Measurements from ENCODE around the gene S100A7. TPM values are rescaled to one million over a fixed set of nuclear protein-coding genes. Genes with fewer than 3 reads are reported as not detected.
A peak's percentile ranks its signal among the peaks of the same experiment; 100 is the strongest.

S100A7 gene
- total and polyA plus RNA-seq, 2 of the 8 experiments (the other 6 are each of a cell fraction or from before 2014, with no cell fraction given) = not detected

GRCh38 chr1:153465811-153466636, 5.6 kb upstream of the S100A7 start (continued):
- peak; percentile 41 for TF ChIP-seq CHD7 (IDR thresholded peaks at IDR 0.05; ENCODE audit: insufficient replicate concordance, low read length)
- TF ChIP-seq JUND (IDR thresholded peaks at IDR 0.05; ENCODE audit: low read length) = no peak
- no peak for TF ChIP-seq RXRA (IDR thresholded peaks at IDR 0.05; ENCODE audit: insufficient read depth, low read depth, low read length)
- TF ChIP-seq YY1 (IDR thresholded peaks at IDR 0.05; ENCODE audit: low read depth, low read length) = no peak
- no peak for TF ChIP-seq SRF (IDR thresholded peaks at IDR 0.05; ENCODE audit: low read depth, low read length)
- peak; percentile 73 for TF ChIP-seq SP1 (IDR thresholded peaks at IDR 0.05; ENCODE audit: low read depth, low read length)
- TF ChIP-seq ATF2 (IDR thresholded peaks at IDR 0.05; ENCODE audit: low read length) = no peak
- TF ChIP-seq CBX5 (IDR thresholded peaks at IDR 0.05; ENCODE audit: low read depth, low read length) = no peak
- no peak for TF ChIP-seq BRCA1 (IDR thresholded peaks at IDR 0.05; ENCODE audit: low read depth, low read length)

All from H1 (cell line).